K562 (cell line): Measurements from ENCODE around the gene NEMP1. TPM values are rescaled to one million over a fixed set of nuclear protein-coding genes. Genes with fewer than 3 reads are reported as not detected.

Experiments
- ATAC-seq: fragments of 200-7000 bp; cut with Tn5 transposase; 3 replicates; pipeline ENCODE4 v1.9.1; 2020; ENCODE audit warnings: moderate library complexity
- BruUV-seq: library from RNA; stranded (reverse); fragments of 400-500 nt; replicated peaks from 2 replicates; lab custom pipeline; 2021; lab: Mats Ljungman, UMichigan
- CTCF ChIA-PET: fragments of 300-600 bp; formaldehyde crosslinking; extraction: SDS; loops from one replicate; lab custom pipeline; 2021; ENCODE audit warnings: low intra/inter-chr PET ratio; lab: Yijun Ruan, JAX
- POLR2A ChIA-PET: fragments of 300-600, 350-650 bp; sonication (Branson Sonifier 250); formaldehyde crosslinking; extraction: SDS; loops from one replicate; lab custom pipeline; 2021; ENCODE audit warnings: antibody characterized with exemption, inconsistent platforms; lab: Yijun Ruan, JAX
- DNase-seq, 4 experiments: peaks; one replicate each; pipeline versions ENCODE4 v3.0.0 to v3.0.0-alpha.2; 2011 to 2018; ENCODE audit warnings: low spot score in 3 of 4, mixed read lengths in 3 of 4; ENCODE audit errors: extremely low read depth in 1 of 4
- FAIRE-seq: peaks from 2 replicates; lab custom pipeline; 2011; peaks lifted over from hg19 to GRCh38; lab: Jason Lieb, UNC
- H2AFZ ChIP-seq: 2 replicates; pipeline ENCODE4 v1.6.0; 2011; ENCODE audit warnings: low read depth, low read length, control low read depth, inconsistent platforms
- H3K27ac ChIP-seq: fragments of 200-600 bp; 3 replicates; pipeline ENCODE4 v1.8.0; 2011; ENCODE audit warnings: low read depth, mild to moderate bottlenecking, control low read depth, inconsistent platforms, low read length, moderate library complexity, mixed read lengths; ENCODE audit errors: extremely low read depth
- H3K27me3 ChIP-seq, 2 experiments: fragments of 300-600 bp in 1 of 2; 2 replicates in 1 of 2; 3 replicates in 1 of 2; pipeline versions ENCODE4 v1.6.0 to v1.8.0; 2011; ENCODE audit warnings: inconsistent platforms in 2 of 2, low read length in 2 of 2, mild to moderate bottlenecking in 1 of 2, mixed read lengths in 1 of 2, moderate library complexity in 1 of 2; ENCODE audit not compliant: control insufficient read depth in 2 of 2, insufficient read depth in 2 of 2
- H3K36me3 ChIP-seq: fragments of 300-600 bp; 3 replicates; pipeline ENCODE4 v1.8.0; 2011; ENCODE audit warnings: mild to moderate bottlenecking, low read length, inconsistent platforms; ENCODE audit not compliant: control insufficient read depth, insufficient read depth
- H3K4me1 ChIP-seq, 2 experiments: fragments of 200-600 bp in 1 of 2; replicated peaks in 1 of 2; 2 replicates in 1 of 2; 3 replicates in 1 of 2; pipeline versions ENCODE4 v1.5.1 to v1.8.0; 2011; ENCODE audit warnings: inconsistent platforms in 2 of 2, low read length in 2 of 2, mild to moderate bottlenecking in 1 of 2, mixed read lengths in 1 of 2, moderate library complexity in 1 of 2; ENCODE audit not compliant: control insufficient read depth in 2 of 2, insufficient read depth in 2 of 2
- H3K4me2 ChIP-seq: 2 replicates; pipeline ENCODE4 v1.6.1; 2011; ENCODE audit warnings: low read length, control low read depth, inconsistent platforms, mixed read lengths; ENCODE audit not compliant: insufficient read depth
- H3K4me3 ChIP-seq: fragments of 200-600 bp; sonication (generic), shearing (Covaris generic); 2 replicates; pipeline ENCODE4 v1.5.1; 2016; ENCODE audit warnings: control low read depth, inconsistent platforms
- H3K79me2 ChIP-seq: fragments of 200-600 bp; 3 replicates; pipeline ENCODE4 v1.8.0; 2011; ENCODE audit warnings: low read length, inconsistent platforms; ENCODE audit not compliant: control insufficient read depth, insufficient read depth
- H3K9ac ChIP-seq, 2 experiments: 2 replicates each; pipeline versions ENCODE4 v1.6.0 to v1.6.1; 2011; ENCODE audit warnings: low read depth in 2 of 2, low read length in 2 of 2, control low read depth in 1 of 2, inconsistent platforms in 1 of 2, mild to moderate bottlenecking in 1 of 2, mixed read lengths in 1 of 2; ENCODE audit not compliant: insufficient read depth in 1 of 2
- H3K9me1 ChIP-seq: one replicate; pipeline ENCODE4 v1.6.0; 2011; ENCODE audit warnings: inconsistent platforms, mild to moderate bottlenecking, low read length, moderate library complexity; ENCODE audit not compliant: control insufficient read depth, insufficient read depth
- H3K9me3 ChIP-seq: replicated peaks from 2 replicates; pipeline ENCODE4 v1.5.1; 2011; ENCODE audit warnings: low read depth, low read length, inconsistent platforms; ENCODE audit not compliant: control insufficient read depth, insufficient read depth
- H4K20me1 ChIP-seq: replicated peaks from 2 replicates; pipeline ENCODE4 v1.6.1; 2011; ENCODE audit warnings: low read length, inconsistent platforms, mixed read lengths; ENCODE audit not compliant: control insufficient read depth, insufficient read depth
- JUN ChIP-seq, 2 experiments: sonication (generic) in 1 of 2; formaldehyde crosslinking in 1 of 2; IDR thresholded peaks; 2 replicates each; pipeline versions ENCODE4 v1.6.1 to v1.8.0; 2012 to 2022; ENCODE audit warnings: borderline replicate concordance in 2 of 2, mild to moderate bottlenecking in 2 of 2, improper control_type of control experiment in 1 of 2, low read depth in 1 of 2, low read length in 1 of 2, missing genetic modification reagents in 1 of 2
- KLF13 ChIP-seq: fragments of 450-650 bp; IDR thresholded peaks from 2 replicates; pipeline ENCODE4 v1.6.1; 2016; ENCODE audit warnings: missing genetic modification characterization, low read depth, mild to moderate bottlenecking, missing compliant biosample characterization, moderate library complexity, borderline replicate concordance
- MXI1 ChIP-seq: IDR thresholded peaks from 2 replicates; pipeline ENCODE4 v1.6.1; 2011; ENCODE audit warnings: low read depth, mild to moderate bottlenecking, improper control_type of control experiment, low read length
- SRF ChIP-seq, 2 experiments: fragments of 250-450, 450-650 bp in 1 of 2; sonication (Bioruptor Pico) in 1 of 2; sonication (generic) in 1 of 2; formaldehyde crosslinking; IDR thresholded peaks; 2 replicates each; pipeline versions ENCODE4 v1.5.0 to v1.5.1; 2020 to 2022; ENCODE audit warnings: mild to moderate bottlenecking in 1 of 2, missing genetic modification reagents in 1 of 2
- ZFP30 ChIP-seq: fragments of 250-450 bp; sonication (Bioruptor Pico); IDR thresholded peaks from 2 replicates; pipeline ENCODE4 v1.8.0; 2022; ENCODE audit warnings: moderate library complexity, mild to moderate bottlenecking, inconsistent platforms, borderline replicate concordance
- ZNF133 ChIP-seq: fragments of 250-450 bp; sonication (Bioruptor Pico); IDR thresholded peaks from 2 replicates; pipeline ENCODE4 v1.4.0; 2020; ENCODE audit warnings: mild to moderate bottlenecking
- ZSCAN32 ChIP-seq: fragments of 450-650 bp; formaldehyde crosslinking; IDR thresholded peaks from 2 replicates; pipeline ENCODE4 v1.4.0; 2020; ENCODE audit warnings: mild to moderate bottlenecking, moderate library complexity
- WGBS: fragments of 100-300 bp; shearing (Covaris generic); methylation state at CpG from one replicate; pipeline ENCODE4 v1.1.6; 2016; ENCODE audit warnings: low coverage, mixed read lengths; ENCODE audit not compliant: insufficient coverage; ENCODE audit errors: missing lambda C conversion rate; 5-methylcytosine and 5-hydroxymethylcytosine counted together
- in situ Hi-C: fragments of 300-500 bp; cut with MboI; formaldehyde crosslinking; loops from 4 replicates; pipeline ENCODE4 v1.15.0; 2018; ENCODE audit warnings: inconsistent platforms, mixed read lengths
- intact Hi-C: fragments of 100-400 bp; cut with micrococcal nuclease; formaldehyde crosslinking; loops from 2 replicates; pipeline ENCODE4 v1.14.2; 2022
- polyA plus RNA-seq, 8 experiments: library from polyadenylated mRNA; depleted of rRNA in 4 of 8; stranded (reverse) in 5 of 8; unstranded in 3 of 8; fragments of >200 nt; fragmentation: Nextera tagmentation in 2 of 8; fragmentation: Illumina TruSeq in 1 of 8; extraction: Ambion mirVana in 2 of 8; extraction: Trizol in 1 of 8; gene quantifications; 2 replicates each; pipeline versions ENCODE4 v1.2.1 to v1.2.3, GENCODE V29; 2011 to 2014; ENCODE audit warnings: inconsistent platforms in 1 of 8, missing spikeins in 1 of 8
- total RNA-seq, 7 experiments: library from RNA; depleted of rRNA in 6 of 7; stranded (reverse); fragments of >200 nt in 6 of 7; fragmentation: Illumina TruSeq in 2 of 7; extraction: Trizol in 2 of 7; gene quantifications; 2 replicates each; pipeline versions ENCODE4 v1.2.1 to v1.2.3, GENCODE V29; 2011 to 2021; ENCODE audit warnings: low replicate concordance in 1 of 7
- TF ChIP-seq, protein P1 (sequence below): fragments of 250-450 bp; sonication (Bioruptor Pico); IDR thresholded peaks from 2 replicates; pipeline ENCODE4 v1.8.0; 2022; ENCODE audit warnings: moderate library complexity, mild to moderate bottlenecking, inconsistent platforms
- TF ChIP-seq, protein P2 (sequence below): sonication (generic); formaldehyde crosslinking; IDR thresholded peaks from 2 replicates; pipeline ENCODE4 v1.8.0; 2022; ENCODE audit warnings: mild to moderate bottlenecking, missing genetic modification reagents
- TF ChIP-seq, protein P3 (sequence below): sonication (generic); formaldehyde crosslinking; IDR thresholded peaks from 2 replicates; pipeline ENCODE4 v1.8.1; 2023; ENCODE audit warnings: mild to moderate bottlenecking, missing genetic modification reagents
- TF ChIP-seq, protein P4 (sequence below), 3 experiments: IDR thresholded peaks in 2 of 3; conservative IDR thresholded peaks in 1 of 3; 2 replicates each; pipeline ENCODE4 v1.5.1; 2011 to 2012; ENCODE audit warnings: low read length in 3 of 3, mild to moderate bottlenecking in 3 of 3, control low read depth in 2 of 3, improper control_type of control experiment in 1 of 3, inconsistent platforms in 1 of 3, low read depth in 1 of 3, mixed read lengths in 1 of 3, moderate library complexity in 1 of 3; ENCODE audit not compliant: insufficient read depth in 2 of 3

NEMP1 gene
- total and polyA plus RNA-seq, 9 of the 15 experiments (the other 6 are each of a cell fraction or from before 2014, with no cell fraction given): 9.5 to 82.2 (median 41.2) TPM

DNA sequence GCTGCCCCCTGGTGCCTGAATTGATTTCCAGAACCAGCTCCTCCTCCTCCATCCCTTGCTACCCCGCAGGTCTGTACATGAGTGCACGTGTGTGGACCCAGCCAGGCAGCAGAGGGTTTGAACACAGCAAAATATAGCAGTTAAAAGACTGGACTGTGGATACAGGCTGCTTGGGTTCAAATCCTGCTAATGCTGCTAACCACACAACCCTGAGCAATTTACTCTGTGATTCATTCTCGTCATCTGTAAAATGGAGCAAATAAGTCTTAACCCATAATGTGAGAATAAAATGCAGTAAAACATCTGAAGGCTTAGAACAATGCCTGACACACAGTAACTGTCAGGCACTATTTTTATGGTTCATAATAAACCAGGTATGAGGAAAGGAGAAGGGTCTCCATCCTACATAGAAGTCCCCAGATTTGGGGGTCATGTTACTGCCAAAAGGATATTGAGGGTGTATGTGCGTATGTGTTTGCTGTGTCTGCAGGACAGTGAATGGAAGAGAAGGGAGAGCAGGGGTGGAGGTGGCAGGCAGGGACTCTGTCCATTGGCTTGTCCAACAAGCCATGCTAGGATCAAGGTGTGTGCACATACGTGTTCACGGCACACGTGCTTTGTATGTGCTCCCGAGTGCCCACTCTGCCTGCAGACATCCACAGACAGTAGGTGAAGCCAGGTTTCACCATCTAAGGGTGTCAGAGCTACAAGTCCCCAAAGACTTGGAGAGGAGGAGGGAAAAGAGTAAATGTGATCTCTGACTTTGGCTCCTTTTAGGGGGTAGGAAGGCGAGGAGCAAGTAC is 34.1 kb upstream of the NEMP1 start:
- peak overlapping the region; percentile 48 for H3K4me3 ChIP-seq
- peaks cover 12% of the 10 kb centered on the region; the same call in 2 of the 3 replicates for H3K79me2 ChIP-seq
- ATAC-seq (no peak; the same call in 2 of the 3 replicates), FAIRE-seq (no peak), DNase-seq (no peak)
- H3K9me3 ChIP-seq: no peaks in the 10 kb centered on the region
- H3K27ac ChIP-seq: peak overlapping the region; percentile 91
- no peaks in the 10 kb centered on the region for H3K9me1 ChIP-seq
- no TSS peak for BruUV-seq
- H3K4me1 ChIP-seq: peaks cover 33% of the 10 kb centered on the region in 2 experiments; a peak in 4 of 5 replicates
- H3K4me2 ChIP-seq: peak overlapping the region; percentile 97
- H3K27me3 ChIP-seq: no peaks in the 10 kb centered on the region
- peak overlapping the region; percentile 81 to 92; a peak in 3 of 4 replicates for H3K9ac ChIP-seq
- no peaks in the 10 kb centered on the region for H3K36me3 ChIP-seq
- POLR2A ChIA-PET: interaction anchor here (0.6 to 2.5 kb wide), 17 partner anchors 9 to 467 kb away, joined by 3 to 32 read pairs (median 4); partner anchors contain the start of gene NEMP1
- no peaks in the 10 kb centered on the region; the same call in 1 of the 2 replicates for H4K20me1 ChIP-seq
- 43% methylated on average over 9 of the region's 9 CpGs for WGBS
- intact Hi-C loops: loop anchor here (1.0 to 5.0 kb wide), 4 partner anchors 43 to 270 kb away; no protein-coding TSS in a partner anchor
- peak overlapping the region; percentile 93 for H2AFZ ChIP-seq
- in situ Hi-C loops: loop anchor here (5.0 kb wide), 2 partner anchors 45 to 105 kb away; partner anchors contain the start of gene ZBTB39
- CTCF ChIA-PET: interaction anchor here (1.0 to 3.4 kb wide), 6 partner anchors 25 to 125 kb away, joined by 3 to 73 read pairs (median 4); partner anchors contain the start of gene NEMP1
- 0 out of 2 replicates have a peak, but pooled peaks have one; percentile 29 for TF ChIP-seq ZSCAN32
- no peak for TF ChIP-seq ZFP30 (CRISPR knock-in tag)
- TF ChIP-seq, protein P1, sequence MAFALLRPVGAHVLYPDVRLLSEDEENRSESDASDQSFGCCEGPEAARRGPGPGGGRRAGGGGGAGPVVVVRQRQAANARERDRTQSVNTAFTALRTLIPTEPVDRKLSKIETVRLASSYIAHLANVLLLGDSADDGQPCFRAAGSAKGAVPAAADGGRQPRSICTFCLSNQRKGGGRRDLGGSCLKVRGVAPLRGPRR (CRISPR knock-in tag): peak; percentile 13; the same call in 1 of the 2 replicates
- TF ChIP-seq, protein P2, sequence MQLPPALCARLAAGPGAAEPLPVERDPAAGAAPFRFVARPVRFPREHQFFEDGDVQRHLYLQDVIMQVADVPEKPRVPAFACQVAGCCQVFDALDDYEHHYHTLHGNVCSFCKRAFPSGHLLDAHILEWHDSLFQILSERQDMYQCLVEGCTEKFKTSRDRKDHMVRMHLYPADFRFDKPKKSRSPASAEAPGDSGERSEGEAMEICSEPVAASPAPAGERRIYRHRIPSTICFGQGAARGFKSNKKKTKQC (CRISPR knock-in tag): 0 out of 2 replicates have a peak, but pooled peaks have one; percentile 1
- 0 out of 4 replicates have a peak, but pooled peaks of 1 of the 2 experiments have one; percentile 1 for TF ChIP-seq SRF (CRISPR knock-in tag; IDR thresholded peaks at IDR 0.05)
- TF ChIP-seq, protein P3, sequence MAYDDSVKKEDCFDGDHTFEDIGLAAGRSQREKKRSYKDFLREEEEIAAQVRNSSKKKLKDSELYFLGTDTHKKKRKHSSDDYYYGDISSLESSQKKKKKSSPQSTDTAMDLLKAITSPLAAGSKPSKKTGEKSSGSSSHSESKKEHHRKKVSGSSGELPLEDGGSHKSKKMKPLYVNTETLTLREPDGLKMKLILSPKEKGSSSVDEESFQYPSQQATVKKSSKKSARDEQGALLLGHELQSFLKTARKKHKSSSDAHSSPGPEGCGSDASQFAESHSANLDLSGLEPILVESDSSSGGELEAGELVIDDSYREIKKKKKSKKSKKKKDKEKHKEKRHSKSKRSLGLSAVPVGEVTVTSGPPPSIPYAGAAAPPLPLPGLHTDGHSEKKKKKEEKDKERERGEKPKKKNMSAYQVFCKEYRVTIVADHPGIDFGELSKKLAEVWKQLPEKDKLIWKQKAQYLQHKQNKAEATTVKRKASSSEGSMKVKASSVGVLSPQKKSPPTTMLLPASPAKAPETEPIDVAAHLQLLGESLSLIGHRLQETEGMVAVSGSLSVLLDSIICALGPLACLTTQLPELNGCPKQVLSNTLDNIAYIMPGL: 0 out of 2 replicates have a peak, but pooled peaks have one; percentile 5
- 0 out of 2 replicates have a peak, but pooled peaks have one; percentile 12 for TF ChIP-seq ZNF133 (CRISPR knock-in tag)
- TF ChIP-seq JUN (IDR thresholded peaks at IDR 0.05; ENCODE audit: borderline replicate concordance, low read depth, low read length): no peak
- TF ChIP-seq JUN (CRISPR knock-in tag; IDR thresholded peaks at IDR 0.05; ENCODE audit: borderline replicate concordance): 0 out of 2 replicates have a peak, but pooled peaks have one; percentile 7
- TF ChIP-seq KLF13 (tag): peak; percentile 47; the same call in 1 of the 2 replicates
- 0 out of 2 replicates have a peak, but pooled peaks have one; percentile 42 for TF ChIP-seq MXI1
- TF ChIP-seq, protein P4, sequence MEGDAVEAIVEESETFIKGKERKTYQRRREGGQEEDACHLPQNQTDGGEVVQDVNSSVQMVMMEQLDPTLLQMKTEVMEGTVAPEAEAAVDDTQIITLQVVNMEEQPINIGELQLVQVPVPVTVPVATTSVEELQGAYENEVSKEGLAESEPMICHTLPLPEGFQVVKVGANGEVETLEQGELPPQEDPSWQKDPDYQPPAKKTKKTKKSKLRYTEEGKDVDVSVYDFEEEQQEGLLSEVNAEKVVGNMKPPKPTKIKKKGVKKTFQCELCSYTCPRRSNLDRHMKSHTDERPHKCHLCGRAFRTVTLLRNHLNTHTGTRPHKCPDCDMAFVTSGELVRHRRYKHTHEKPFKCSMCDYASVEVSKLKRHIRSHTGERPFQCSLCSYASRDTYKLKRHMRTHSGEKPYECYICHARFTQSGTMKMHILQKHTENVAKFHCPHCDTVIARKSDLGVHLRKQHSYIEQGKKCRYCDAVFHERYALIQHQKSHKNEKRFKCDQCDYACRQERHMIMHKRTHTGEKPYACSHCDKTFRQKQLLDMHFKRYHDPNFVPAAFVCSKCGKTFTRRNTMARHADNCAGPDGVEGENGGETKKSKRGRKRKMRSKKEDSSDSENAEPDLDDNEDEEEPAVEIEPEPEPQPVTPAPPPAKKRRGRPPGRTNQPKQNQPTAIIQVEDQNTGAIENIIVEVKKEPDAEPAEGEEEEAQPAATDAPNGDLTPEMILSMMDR (IDR thresholded peaks at IDR 0.05 in 2 of 3, conservative IDR thresholded peaks at IDR 0.05 in 1 of 3; ENCODE audit: insufficient read depth in 2 of 3, low read depth in 1 of 3, low read length in 3 of 3): peak in 2 of 3 experiments; percentile 89 to 93; a peak in 5 of 6 replicates
